Kidney epithelial cell (primary cell): ENCODE measurements around the gene PRKG1. TPM values are rescaled to one million over a fixed set of nuclear protein-coding genes. Genes with fewer than 3 reads are reported as not detected.
"Not testable (repeated sequence)": the region's sequence is repeated elsewhere in the genome, so short reads cannot be mapped to it uniquely, and the experiment has no call there.

Experiments
- DNase-seq: peaks from one replicate; pipeline ENCODE4 v3.0.0-alpha.2; 2010; ENCODE audit warnings: low read depth
- H3K27me3 ChIP-seq: 2 replicates; pipeline ENCODE4 v1.6.0; 2011; ENCODE audit warnings: low read length; ENCODE audit not compliant: control insufficient read depth, insufficient read depth
- H3K36me3 ChIP-seq: 2 replicates; pipeline ENCODE4 v1.5.1; 2011; ENCODE audit warnings: low read length; ENCODE audit not compliant: control insufficient read depth, insufficient read depth
- H3K4me3 ChIP-seq: 2 replicates; pipeline ENCODE4 v1.5.1; 2011; ENCODE audit warnings: low read depth, mild to moderate bottlenecking, control low read depth, low read length
- total RNA-seq: library from RNA; depleted of rRNA; stranded (reverse); fragments of >200 nt; gene quantifications from 2 replicates; pipeline ENCODE4 v1.2.3, GENCODE V29; 2015
- TF ChIP-seq, protein P1 (sequence below): IDR thresholded peaks from 2 replicates; pipeline ENCODE4 v1.5.1; 2011; ENCODE audit warnings: mild to moderate bottlenecking, moderate library complexity, low read length, control low read depth, inconsistent platforms; ENCODE audit not compliant: insufficient read depth, poor library complexity, severe bottlenecking

Gene PRKG1
- total RNA-seq, 1 donor from 2014 or later: 1.3 TPM

DNA sequence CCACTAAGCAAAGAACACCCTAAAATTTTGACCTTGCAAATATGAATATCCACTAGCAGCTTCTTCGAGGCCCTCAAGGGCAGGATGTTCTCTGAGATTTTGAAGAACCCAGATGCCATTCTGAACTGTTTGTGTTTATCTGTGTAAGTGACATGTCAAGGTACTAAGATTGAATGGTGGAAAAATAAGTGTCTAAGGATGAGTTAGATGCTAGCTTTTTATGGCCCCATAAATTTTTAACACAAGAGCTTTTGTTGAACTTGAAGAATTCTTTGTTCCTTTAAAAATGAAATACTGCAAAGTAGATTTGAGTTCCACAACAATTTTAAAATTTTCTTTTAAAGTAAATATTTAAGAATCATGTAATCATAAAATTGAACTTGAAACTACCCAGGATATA is 365.4 kb downstream of the PRKG1 start:
- H3K36me3 ChIP-seq: no peaks in the 10 kb centered on the region
- no peak for DNase-seq
- no peaks in the 10 kb centered on the region for H3K27me3 ChIP-seq
- H3K4me3 ChIP-seq: no peak overlapping the region
- TF ChIP-seq, protein P1, sequence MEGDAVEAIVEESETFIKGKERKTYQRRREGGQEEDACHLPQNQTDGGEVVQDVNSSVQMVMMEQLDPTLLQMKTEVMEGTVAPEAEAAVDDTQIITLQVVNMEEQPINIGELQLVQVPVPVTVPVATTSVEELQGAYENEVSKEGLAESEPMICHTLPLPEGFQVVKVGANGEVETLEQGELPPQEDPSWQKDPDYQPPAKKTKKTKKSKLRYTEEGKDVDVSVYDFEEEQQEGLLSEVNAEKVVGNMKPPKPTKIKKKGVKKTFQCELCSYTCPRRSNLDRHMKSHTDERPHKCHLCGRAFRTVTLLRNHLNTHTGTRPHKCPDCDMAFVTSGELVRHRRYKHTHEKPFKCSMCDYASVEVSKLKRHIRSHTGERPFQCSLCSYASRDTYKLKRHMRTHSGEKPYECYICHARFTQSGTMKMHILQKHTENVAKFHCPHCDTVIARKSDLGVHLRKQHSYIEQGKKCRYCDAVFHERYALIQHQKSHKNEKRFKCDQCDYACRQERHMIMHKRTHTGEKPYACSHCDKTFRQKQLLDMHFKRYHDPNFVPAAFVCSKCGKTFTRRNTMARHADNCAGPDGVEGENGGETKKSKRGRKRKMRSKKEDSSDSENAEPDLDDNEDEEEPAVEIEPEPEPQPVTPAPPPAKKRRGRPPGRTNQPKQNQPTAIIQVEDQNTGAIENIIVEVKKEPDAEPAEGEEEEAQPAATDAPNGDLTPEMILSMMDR: no peak

DNA sequence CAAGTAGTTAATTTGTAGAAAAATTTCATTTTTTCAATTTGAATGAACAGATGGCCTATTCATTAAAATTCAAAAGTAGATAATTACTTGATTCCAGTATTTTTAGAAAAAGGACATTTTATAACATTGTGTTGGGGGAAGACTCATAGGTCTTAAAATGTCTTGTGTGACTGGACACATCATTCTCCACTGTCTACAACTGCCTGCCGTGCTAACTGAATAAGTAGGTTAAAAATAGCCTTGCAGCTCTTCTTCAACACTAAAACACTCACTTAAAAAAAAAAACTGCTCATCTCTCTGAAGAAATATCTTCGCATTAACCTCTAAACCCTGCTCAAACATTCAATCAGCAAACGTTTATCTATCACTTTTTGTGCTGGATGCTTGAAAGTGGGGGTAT is 371.3 kb downstream of the PRKG1 start:
- H3K27me3 ChIP-seq: no peaks in the 10 kb centered on the region
- TF ChIP-seq, protein P1: no peak
- H3K36me3 ChIP-seq: no peaks in the 10 kb centered on the region
- H3K4me3 ChIP-seq: no peak overlapping the region
- DNase-seq: no peak

DNA sequence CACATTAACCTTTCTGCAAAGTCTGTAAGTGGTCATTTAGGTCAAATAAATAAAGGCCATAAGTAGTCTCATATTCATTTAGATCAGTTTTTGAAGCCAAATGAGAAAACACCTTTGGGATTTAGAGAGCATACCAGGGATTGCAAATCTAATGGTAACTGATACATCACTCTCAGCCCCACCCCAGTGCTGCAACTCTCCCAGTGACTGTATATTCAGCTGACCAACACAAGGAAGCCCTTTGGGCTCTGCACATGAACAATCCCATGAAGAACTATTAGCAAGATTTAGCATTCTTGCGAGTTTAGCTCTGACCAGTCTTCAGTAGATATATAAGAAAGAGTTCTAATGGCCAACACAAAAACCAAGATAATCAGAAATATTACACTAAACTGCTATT is 372.8 kb downstream of the PRKG1 start:
- TF ChIP-seq, protein P1: no peak
- H3K27me3 ChIP-seq: no peaks in the 10 kb centered on the region
- no peak overlapping the region for H3K4me3 ChIP-seq
- no peak for DNase-seq
- no peaks in the 10 kb centered on the region for H3K36me3 ChIP-seq

DNA sequence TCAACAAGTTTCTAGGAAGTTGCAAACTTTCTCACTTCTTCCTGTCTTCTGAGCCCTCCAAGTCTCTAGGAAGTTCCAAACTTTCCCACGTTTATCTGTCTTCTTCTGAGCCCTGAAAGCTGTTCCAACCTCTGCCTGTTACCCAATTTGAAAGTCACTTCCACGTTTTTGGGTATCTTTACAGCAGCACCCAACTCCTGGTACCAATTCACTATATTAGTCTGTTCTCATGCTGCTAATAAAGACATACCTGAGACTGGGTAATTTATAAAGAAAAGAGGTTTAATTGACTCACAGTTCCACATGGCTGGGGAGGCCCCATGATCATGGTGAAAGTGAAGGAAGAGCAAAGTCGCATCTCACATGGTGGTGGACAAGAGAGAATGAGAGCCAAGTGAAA is 381.5 kb downstream of the PRKG1 start:
- not testable (repeated sequence) for H3K36me3 ChIP-seq, DNase-seq, H3K27me3 ChIP-seq, H3K4me3 ChIP-seq

DNA sequence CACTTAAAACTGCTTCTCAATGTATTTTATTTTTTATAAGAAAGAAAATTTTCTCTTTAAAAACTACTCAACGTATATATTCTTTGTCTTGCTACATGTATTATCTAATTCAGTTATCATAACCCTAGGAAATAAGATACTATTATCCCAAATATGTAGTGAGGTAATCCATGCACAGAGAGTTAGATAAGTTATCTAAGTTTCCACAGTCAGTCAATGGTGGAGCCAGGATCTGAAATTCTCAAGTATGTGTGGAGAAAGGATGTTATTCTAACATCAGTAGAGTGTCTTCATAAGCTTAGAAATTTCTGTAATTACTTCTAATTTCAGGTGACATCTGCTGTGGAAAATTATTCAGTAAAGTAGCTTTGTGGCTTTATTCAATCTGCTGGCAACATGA is 385.2 kb downstream of the PRKG1 start:
- DNase-seq: no peak
- Histone ChIP-seq H3K36me3 (no peaks in the 10 kb centered on the region), H3K4me3 (no peak overlapping the region), H3K27me3 (no peaks in the 10 kb centered on the region)
- TF ChIP-seq, protein P1: no peak

DNA sequence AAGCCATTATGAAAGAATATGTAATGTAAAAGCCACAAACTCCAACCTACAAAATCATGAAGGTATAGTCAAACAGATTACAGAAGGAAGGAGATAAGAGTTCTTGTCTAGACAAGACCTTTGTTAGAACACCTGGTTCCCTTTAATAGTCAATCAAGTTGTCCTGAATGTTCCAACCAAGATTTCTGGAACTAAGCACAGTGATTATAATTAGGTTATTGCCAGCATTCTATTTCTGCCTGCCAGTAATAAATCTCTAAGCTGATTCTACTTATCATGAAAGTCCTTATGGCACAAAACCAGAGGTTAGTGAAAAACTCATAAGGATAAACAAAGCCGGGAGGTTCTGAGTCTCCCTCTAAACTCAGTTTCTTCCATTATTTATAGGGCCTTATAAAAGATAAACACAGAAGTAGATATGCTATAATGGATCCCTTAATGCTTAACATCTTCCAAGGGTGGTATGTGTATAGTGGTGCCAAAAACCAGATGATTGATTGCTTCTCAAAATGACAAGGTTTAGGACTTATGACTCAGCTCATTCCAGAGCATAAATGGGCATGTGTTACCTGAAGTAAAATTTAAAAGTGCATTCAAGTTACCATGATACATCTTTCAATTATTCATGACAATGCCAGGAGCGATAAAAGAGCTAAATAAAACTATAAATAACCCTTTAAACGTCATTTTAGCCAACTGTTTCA is 387.9 kb downstream of the PRKG1 start:
- Histone ChIP-seq H3K27me3 (no peaks in the 10 kb centered on the region), H3K4me3 (no peak overlapping the region), H3K36me3 (no peaks in the 10 kb centered on the region)
- TF ChIP-seq, protein P1: no peak
- DNase-seq: no peak
